Thymus (tissue), 11 donors: ENCODE results near the gene OPA1. TPM values are rescaled to one million over a fixed set of nuclear protein-coding genes. Genes with fewer than 3 reads are reported as not detected.
A peak's percentile ranks its signal among the peaks of the same experiment; 100 is the strongest.

Experiments used
- DNase-seq, 9 donors: peaks; one replicate each; pipeline ENCODE4 v3.0.0-alpha.2; 2013; ENCODE audit warnings: low spot score in 9 of 9, low read depth in 6 of 9, missing footprints in 1 of 9
- H3K27ac ChIP-seq, 2 donors: one replicate each; pipeline ENCODE4 v1.5.1; 2013; ENCODE audit warnings: control low read depth in 1 of 2, low read depth in 1 of 2, low read length in 1 of 2, mild to moderate bottlenecking in 1 of 2, moderate library complexity in 1 of 2
- H3K27me3 ChIP-seq, 2 donors: one replicate each; pipeline ENCODE4 v1.5.1; 2013; ENCODE audit warnings: low read length in 1 of 2; ENCODE audit not compliant: control insufficient read depth in 2 of 2, insufficient read depth in 1 of 2
- H3K36me3 ChIP-seq, 2 donors: one replicate each; pipeline ENCODE4 v1.5.1; 2013; ENCODE audit warnings: low read length in 1 of 2, mild to moderate bottlenecking in 1 of 2, moderate library complexity in 1 of 2; ENCODE audit not compliant: control insufficient read depth in 2 of 2, insufficient read depth in 2 of 2
- H3K4me1 ChIP-seq, 2 donors: one replicate each; pipeline ENCODE4 v1.5.1; 2013; ENCODE audit warnings: low read length in 2 of 2; ENCODE audit not compliant: control insufficient read depth in 2 of 2, insufficient read depth in 2 of 2
- H3K4me3 ChIP-seq, 2 donors: one replicate each; pipeline ENCODE4 v1.5.1; 2013; ENCODE audit warnings: low read length in 2 of 2, control low read depth in 1 of 2, mild to moderate bottlenecking in 1 of 2
- H3K9me3 ChIP-seq, 2 donors: one replicate each; pipeline ENCODE4 v1.5.1; 2013; ENCODE audit warnings: low read length in 1 of 2, mild to moderate bottlenecking in 1 of 2; ENCODE audit not compliant: control insufficient read depth in 2 of 2, insufficient read depth in 1 of 2
- WGBS: extraction: QIAGEN DNeasy Blood & Tissue Kit; methylation state at CpG from one replicate; pipeline ENCODE4 v1.1.7; 2013; 5-methylcytosine and 5-hydroxymethylcytosine counted together
- polyA plus RNA-seq: library from polyadenylated mRNA; stranded (reverse); fragments of 200-250 nt; gene quantifications from one replicate; pipeline ENCODE4 v1.2.3, GENCODE V29; 2013
- total RNA-seq: library from RNA; stranded (reverse); fragments of 120-200 nt; gene quantifications from one replicate; pipeline ENCODE4 v1.2.4, GENCODE V29; 2013
- donor health status: healthy.

Gene OPA1
- total and polyA plus RNA-seq, 2 donors, result 21.0 to 56.7 TPM

DNA sequence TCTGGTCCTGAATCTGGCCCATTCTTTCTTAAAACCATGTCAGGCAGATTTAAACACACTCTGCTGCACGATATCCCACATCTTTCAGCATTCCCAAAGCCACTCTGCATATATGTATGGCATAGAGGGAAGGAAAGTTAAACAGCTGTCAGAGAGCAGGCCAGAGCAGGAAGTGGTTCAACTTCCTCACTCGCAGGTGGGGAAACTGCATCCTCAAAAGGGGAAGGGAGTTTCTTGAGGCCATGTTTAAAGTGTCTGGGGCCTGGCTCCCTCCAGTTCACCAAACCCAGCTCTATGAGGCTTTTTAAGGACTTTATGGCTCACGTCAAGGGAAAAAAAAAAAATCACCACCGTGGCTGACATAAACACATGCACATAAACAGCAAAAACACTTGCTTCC lies 123.1 kb downstream of the OPA1 start:
- H3K4me3 ChIP-seq, result no peak overlapping the region
- H3K9me3 ChIP-seq, result peaks cover 5 to 28% of the 10 kb centered on the region in 2 donors
- H3K27me3 ChIP-seq, result no peaks in the 10 kb centered on the region
- peaks cover 0 to 7% of the 10 kb centered on the region in 2 donors for H3K4me1 ChIP-seq
- DNase-seq, result peak in 3 of 9 donors; percentile 7 to 25 (median 9)
- 21% methylated on average over 4 of the region's 4 CpGs for WGBS
- no peaks in the 10 kb centered on the region for H3K36me3 ChIP-seq
- no peak overlapping the region for H3K27ac ChIP-seq

DNA sequence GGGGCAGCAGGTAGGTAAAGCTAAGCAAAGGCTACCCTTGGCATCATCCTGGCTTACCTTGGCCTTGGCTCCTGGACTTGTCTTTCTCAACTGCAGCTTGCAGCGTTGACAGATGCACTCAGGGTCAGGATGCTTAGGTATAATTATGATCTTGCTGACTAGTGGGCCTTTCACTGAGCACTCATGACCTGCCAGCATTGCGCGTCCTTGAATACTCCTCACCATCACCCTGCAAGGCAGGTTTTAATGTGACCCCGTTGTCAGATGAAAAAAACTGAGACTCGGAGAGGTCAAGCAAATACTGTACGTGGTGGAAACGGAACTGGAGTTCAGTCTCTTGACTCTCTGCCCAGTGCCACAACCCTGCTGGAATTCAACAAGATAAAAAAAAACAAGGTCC lies 126.7 kb downstream of the OPA1 start:
- Histone ChIP-seq H3K27me3 (no peaks in the 10 kb centered on the region), H3K9me3 (peaks cover 1 to 21% of the 10 kb centered on the region in 2 donors), H3K36me3 (no peaks in the 10 kb centered on the region), H3K4me3 (no peak overlapping the region), H3K27ac (no peak overlapping the region), H3K4me1 (peaks cover 0 to 7% of the 10 kb centered on the region in 2 donors)
- no peak for DNase-seq
- WGBS, result 98% methylated on average over 7 of the region's 7 CpGs

- 98% methylated on average over 3 of the region's 3 CpGs for WGBS
- Histone ChIP-seq H3K4me3 (no peak overlapping the region), H3K9me3 (peaks cover 0 to 17% of the 10 kb centered on the region in 2 donors), H3K36me3 (no peaks in the 10 kb centered on the region), H3K27ac (no peak overlapping the region), H3K4me1 (peaks cover 0 to 7% of the 10 kb centered on the region in 2 donors), H3K27me3 (no peaks in the 10 kb centered on the region)
- no peak for DNase-seq
These were observed 127.2 kb downstream of the OPA1 start for GRCh38 chr3:193720169-193720568.

DNA sequence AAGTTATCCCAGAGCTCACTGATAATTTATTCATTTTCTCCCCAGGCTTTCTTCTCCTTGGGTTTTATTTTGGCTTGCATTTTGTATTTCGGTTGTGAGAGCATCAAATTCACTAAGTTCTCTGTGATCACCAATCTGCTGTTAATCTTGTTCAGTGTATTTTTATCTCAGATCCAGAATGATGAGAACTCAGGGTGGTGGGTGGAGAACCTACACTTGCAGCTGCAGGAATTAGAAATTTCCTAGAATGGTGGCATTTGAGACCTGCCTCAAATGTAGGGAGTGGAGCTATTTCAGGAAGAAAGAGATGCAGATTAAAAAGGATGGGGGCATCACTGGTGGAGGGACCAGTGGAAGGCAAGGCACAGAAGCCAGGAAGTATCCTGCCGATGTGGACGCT lies 129.6 kb downstream of the OPA1 start:
- Histone ChIP-seq H3K36me3 (no peaks in the 10 kb centered on the region), H3K4me1 (no peaks in the 10 kb centered on the region), H3K4me3 (no peak overlapping the region), H3K27me3 (no peaks in the 10 kb centered on the region), H3K9me3 (peaks cover 0 to 5% of the 10 kb centered on the region in 2 donors), H3K27ac (no peak overlapping the region)
- DNase-seq, result no peak
- 99% methylated on average over 3 of the region's 3 CpGs for WGBS

GRCh38 chr3:193727089-193727488 lies 134.1 kb downstream of the OPA1 start:
- no peak overlapping the region for H3K27ac ChIP-seq
- H3K4me3 ChIP-seq, result no peak overlapping the region
- WGBS, result 95% methylated on average over 6 of the region's 6 CpGs
- DNase-seq, result no peak
- no peaks in the 10 kb centered on the region for H3K36me3 ChIP-seq
- no peaks in the 10 kb centered on the region for H3K9me3 ChIP-seq
- H3K27me3 ChIP-seq, result no peaks in the 10 kb centered on the region
- no peaks in the 10 kb centered on the region for H3K4me1 ChIP-seq

DNA sequence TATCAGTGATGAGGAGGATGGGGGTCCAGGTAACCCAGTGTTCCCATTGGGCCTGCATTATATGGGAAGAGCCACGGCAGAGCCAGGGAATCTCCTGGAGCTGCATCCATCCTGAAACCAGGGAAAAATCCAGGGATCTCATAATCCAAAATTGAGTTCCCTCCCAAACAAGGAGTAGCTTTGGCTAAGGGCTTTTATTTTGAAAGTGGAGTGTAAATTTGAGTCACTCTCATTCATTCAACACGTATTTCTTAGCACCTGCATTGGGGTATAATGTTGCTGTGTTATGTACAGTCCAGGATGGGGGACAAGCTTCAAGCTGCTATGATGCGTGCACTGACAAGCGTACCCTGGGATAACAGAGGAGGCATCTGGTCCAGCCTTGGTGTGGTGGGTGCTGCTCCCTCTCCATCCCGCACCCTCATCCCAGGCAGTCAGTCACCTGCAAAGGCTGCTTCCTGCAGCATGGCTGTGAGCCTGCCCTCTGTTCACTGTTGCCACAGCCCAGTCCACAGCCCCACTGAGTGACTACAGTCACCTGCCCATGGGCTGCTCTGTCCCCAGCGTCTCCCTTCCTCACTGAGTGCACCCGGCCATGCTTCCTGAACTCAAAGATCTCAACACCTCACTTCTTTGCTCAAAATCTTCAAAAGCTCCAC lies 135.6 kb downstream of the OPA1 start:
- Histone ChIP-seq H3K27ac (no peak overlapping the region), H3K4me3 (no peak overlapping the region), H3K36me3 (no peaks in the 10 kb centered on the region), H3K9me3 (no peaks in the 10 kb centered on the region), H3K27me3 (no peaks in the 10 kb centered on the region), H3K4me1 (no peaks in the 10 kb centered on the region)
- no peak for DNase-seq
- WGBS, result 97% methylated on average over 7 of the region's 7 CpGs

GRCh38 chr3:193729088-193729465 lies 136.1 kb downstream of the OPA1 start:
- Histone ChIP-seq H3K4me1 (no peaks in the 10 kb centered on the region), H3K36me3 (no peaks in the 10 kb centered on the region), H3K4me3 (no peak overlapping the region), H3K27ac (no peak overlapping the region), H3K27me3 (no peaks in the 10 kb centered on the region), H3K9me3 (no peaks in the 10 kb centered on the region)
- 96% methylated on average over 6 of the region's 6 CpGs for WGBS
- DNase-seq, result no peak

DNA sequence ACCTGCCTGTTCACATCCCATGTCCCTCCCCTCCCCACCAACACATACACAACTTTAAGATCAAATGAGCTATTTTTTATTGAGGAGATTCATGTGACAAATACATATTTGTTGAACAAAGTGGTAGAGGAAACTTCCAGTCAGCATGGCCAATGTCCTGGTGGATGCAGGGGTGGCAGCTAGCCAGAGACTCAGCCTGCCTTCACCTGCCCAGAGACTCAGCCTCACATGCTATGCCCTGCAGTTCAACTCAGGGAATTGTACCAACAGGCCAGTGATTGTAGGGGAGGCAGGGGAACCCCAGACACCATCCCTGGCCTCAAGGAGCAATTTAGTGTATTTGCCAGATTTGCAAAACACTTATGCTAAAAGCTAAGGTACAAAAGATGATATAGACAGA lies 136.6 kb downstream of the OPA1 start:
- H3K4me3 ChIP-seq, result no peak overlapping the region
- no peaks in the 10 kb centered on the region for H3K9me3 ChIP-seq
- DNase-seq, result no peak
- no peak overlapping the region for H3K27ac ChIP-seq
- H3K4me1 ChIP-seq, result no peaks in the 10 kb centered on the region
- H3K27me3 ChIP-seq, result no peaks in the 10 kb centered on the region
- no peaks in the 10 kb centered on the region for H3K36me3 ChIP-seq

GRCh38 chr3:193730511-193730910 lies 137.5 kb downstream of the OPA1 start:
- Histone ChIP-seq H3K9me3 (no peaks in the 10 kb centered on the region), H3K36me3 (no peaks in the 10 kb centered on the region), H3K27ac (no peak overlapping the region), H3K4me1 (no peaks in the 10 kb centered on the region), H3K4me3 (no peak overlapping the region), H3K27me3 (no peaks in the 10 kb centered on the region)
- no peak for DNase-seq
- WGBS, result 94% methylated on average over 8 of the region's 8 CpGs
